Uterus (tissue), 2 donors: ENCODE data around the gene TMPRSS9.

Experiments used
- POLR2A ChIP-seq, 2 donors: fragments of 450-650 bp; IDR thresholded peaks; one replicate each; pipeline ENCODE4 v1.6.1; 2016; ENCODE audit warnings: antibody characterized with exemption in 2 of 2, mild to moderate bottlenecking in 1 of 2, moderate library complexity in 1 of 2
- TF ChIP-seq, protein P1 (sequence below), 4 experiments: fragments of 200-600 bp in 2 of 4; fragments of 450-650 bp in 2 of 4; sonication (generic) in 2 of 4; IDR thresholded peaks; one replicate each; pipeline ENCODE4 v1.5.1; 2016 to 2019; ENCODE audit warnings: antibody characterized with exemption in 4 of 4, mild to moderate bottlenecking in 2 of 4, moderate library complexity in 1 of 4

DNA sequence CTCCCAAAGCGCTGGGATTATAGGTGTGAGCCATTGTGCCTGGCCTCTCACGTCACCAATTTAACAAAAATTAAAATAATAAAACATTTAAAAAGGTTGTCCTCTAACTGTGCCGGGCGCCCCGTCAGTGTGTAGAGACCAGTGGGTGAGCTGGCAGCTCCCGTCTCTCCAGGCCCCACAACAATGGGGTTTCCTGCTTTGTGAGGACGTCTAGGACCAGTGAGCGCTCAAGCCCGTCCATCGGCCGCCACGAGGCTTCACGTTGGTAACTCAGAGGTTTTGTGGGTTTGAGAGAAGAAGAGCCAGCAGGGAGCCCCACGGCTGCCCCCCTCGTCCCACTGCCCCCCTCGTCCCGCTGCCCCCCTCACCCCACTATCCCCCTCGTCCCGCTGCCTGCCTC lies 36.4 kb upstream of the TMPRSS9 start:
- TF ChIP-seq, protein P1, sequence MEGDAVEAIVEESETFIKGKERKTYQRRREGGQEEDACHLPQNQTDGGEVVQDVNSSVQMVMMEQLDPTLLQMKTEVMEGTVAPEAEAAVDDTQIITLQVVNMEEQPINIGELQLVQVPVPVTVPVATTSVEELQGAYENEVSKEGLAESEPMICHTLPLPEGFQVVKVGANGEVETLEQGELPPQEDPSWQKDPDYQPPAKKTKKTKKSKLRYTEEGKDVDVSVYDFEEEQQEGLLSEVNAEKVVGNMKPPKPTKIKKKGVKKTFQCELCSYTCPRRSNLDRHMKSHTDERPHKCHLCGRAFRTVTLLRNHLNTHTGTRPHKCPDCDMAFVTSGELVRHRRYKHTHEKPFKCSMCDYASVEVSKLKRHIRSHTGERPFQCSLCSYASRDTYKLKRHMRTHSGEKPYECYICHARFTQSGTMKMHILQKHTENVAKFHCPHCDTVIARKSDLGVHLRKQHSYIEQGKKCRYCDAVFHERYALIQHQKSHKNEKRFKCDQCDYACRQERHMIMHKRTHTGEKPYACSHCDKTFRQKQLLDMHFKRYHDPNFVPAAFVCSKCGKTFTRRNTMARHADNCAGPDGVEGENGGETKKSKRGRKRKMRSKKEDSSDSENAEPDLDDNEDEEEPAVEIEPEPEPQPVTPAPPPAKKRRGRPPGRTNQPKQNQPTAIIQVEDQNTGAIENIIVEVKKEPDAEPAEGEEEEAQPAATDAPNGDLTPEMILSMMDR (IDR thresholded peaks at IDR 0.05) = no peak
- TF ChIP-seq POLR2A (IDR thresholded peaks at IDR 0.05) = no peak
